T-helper 22 cell (primary cell): Measurements from ENCODE around the gene MVK.

Experiments used
- DNase-seq: peaks from one replicate; pipeline ENCODE4 v3.0.0-alpha.2; 2020; ENCODE audit warnings: low read depth

Gene MVK

DNA sequence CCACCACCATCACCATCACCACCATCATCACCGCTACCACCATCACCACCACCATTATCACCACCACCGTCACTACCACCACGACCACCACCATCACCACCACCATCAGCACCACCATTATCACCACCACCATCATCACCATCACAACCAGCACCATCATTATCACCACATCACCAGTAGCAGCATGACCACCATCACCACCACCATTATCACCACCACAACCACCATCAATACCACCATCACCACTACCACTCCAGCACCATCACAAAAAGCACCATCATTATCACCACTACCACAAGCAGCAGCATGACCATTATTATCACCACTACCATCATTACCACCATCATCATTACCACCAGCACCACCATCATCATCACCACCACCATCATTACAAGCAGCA lies 62.1 kb downstream of the MVK start:
- DNase-seq, result no peak

DNA sequence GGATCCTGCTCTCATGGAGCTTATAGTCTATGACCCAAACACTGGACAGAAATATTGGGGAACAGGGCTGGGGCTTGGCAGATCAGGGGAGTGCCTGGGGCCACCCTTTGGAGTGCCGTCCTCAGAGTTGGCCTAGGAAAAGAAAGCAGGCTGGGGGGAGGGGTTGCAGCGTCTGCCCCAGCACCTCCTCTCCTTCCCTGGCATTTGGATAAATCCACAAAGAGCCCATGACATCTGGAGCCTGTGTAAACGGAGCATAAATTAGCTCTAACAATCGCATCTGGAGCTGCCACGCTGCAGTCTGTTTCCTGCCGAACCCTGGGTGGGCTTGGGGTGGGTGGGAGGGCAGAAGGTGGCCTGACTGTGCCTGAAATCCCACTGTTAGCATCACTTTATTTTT lies 63.8 kb downstream of the MVK start:
- no peak for DNase-seq

DNA sequence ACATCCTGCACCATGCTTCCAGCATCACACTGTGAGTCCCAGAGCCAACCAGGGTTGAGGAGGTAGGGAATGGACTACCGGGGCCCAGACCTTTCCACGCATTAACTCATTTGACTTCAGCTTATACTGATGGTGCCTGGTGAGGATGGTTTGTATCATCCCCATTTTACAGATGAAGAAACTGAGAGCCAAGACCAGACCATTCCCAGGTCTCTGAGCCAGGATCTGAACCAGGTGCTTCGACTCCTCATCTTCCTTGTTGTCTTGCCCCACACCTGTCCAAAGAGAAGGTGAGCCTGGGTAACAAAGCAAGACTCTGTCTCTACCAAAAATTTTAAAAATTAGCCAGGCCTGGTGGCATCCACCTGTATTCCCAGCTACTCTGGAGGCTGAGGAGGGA lies 64.4 kb downstream of the MVK start:
- no peak for DNase-seq

DNA sequence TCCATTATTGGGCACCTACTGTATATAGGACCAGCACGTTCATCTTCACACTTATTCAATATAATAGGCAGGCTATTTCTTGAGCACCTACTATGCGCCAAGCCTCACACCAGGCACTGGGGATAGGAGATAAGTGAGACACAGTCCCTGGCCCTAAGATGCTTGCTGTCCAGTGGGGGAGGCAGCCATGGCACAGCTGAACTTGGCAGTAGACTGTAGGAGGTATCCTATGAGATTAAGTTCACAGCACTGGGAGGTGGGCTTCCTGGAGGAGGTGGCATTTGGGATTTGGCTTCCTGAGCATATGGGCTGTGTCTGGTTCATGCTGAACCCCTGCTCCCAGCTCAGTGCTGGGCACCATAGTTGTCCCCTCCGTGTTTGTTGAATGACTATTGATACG lies 65.1 kb downstream of the MVK start:
- DNase-seq, result no peak

DNA sequence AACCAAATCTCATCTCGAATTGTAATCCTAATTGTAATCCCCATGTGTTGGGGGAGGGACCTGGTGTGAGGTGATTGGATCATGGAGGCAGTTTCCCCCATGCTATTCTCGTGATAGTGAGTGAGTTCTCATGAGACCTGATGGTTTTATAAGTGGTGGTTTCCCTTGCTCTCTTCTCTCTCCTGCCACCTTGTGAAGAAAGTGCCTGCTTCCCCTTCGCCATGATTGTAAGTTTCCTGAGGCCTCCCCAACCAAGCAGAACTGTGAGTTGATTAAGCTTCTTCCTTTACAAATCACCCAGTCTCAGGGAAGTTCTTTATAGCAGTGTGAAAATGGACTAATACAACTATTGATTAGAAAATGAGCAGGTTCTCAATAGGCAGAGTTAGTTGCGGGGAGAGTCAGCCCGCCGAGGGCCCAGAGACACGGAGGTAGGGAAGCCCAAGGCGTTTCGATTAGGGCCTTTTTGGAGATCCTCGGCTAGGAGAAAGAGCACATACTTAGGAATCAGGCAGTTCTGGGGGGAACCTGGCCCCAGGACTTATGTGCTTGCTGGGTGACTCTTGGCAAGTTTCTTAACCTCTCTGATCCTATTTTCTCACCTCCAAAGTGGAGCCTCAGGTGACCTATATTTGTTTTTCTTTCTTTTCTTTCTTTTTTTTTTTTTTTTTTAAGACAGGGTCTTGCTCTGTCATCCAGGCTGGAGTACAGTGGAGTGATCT lies 65.7 kb downstream of the MVK start:
- DNase-seq, result no peak

DNA sequence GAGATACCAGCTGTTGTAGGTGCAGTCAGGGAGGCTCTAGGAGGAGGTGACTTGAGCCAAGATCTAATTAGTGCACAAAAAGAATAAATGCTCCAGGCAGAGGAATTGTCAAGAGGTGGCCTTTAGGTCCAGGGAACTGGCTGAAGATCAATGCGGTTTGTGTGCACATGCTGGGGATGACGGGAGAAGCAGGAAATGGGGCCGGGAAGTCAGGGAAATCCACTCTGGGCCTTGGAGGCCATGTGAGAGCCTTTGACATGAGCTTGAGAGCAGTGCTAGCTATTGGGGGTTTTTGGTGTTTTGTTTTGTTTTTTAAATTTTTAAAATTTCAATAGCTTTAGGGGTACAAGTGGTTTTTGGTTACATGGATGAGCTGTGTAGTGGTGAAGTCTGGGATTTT lies 67.4 kb downstream of the MVK start:
- no peak for DNase-seq

DNA sequence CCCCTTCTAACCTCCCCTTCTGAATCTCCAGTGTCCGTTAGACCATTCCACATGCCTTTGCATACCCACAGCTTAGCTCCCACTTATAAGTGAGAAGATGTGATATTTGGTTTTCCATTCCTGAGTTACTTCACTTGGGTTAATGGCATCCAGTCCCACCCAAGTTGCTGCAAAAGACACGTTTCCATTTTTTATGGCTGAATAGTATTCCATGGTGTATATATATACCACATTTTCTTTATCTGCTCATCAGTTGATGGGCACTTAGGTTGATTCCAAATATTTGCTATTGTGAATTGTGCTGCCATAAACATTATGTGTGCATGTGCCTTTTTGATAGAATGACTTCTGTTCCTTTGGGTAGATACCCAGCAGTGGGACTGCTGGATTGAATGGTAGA lies 67.8 kb downstream of the MVK start:
- DNase-seq, result no peak

DNA sequence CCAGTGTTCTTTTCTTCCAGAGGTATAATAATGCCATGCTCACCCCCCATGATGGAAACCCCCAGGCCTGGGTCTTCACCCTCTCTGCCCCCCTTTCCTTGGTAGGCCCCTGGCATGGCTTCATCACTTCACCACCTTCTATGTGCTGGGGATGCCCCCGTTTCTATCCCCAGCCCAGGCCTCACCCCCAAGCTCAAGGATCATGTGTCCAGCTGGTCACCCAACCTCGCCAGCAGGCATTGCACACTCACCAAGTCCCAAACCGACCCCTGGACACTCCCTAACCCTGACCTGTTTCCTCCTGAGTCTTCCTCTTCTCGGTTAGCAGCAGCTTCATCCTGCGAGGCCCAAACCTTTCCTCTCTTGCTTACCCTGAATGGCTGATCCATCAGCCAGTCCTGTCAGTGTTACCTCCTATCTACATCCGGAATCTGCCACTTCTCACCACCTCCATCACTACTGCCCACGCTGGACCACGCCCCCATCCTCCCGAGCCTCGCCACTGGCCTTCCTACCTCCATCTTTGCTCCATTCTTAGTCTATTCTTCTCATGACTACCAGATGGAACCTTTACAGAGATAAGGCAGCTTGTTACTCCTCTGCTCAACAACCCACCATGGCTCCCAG lies 69.0 kb downstream of the MVK start:
- DNase-seq, result no peak

DNA sequence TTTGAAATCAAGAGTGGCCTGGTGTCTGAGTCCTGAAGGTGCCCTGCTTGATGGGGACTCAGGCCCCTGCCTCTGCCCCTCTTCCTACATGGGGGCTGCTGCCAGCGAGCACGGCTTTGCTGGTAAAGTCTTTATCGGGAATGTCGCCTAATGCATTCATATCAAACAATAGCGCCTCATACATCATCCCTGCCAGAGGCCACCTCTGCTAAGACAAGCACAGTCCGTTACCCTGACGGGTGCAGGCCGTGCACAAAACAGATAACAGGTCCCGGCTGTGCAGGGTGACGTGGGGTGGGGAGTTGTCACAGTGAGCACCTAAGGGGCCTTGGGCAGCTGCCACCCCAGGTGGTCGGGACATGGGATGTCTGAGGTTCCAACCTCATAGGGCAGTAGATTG lies 71.6 kb downstream of the MVK start:
- DNase-seq, result no peak

DNA sequence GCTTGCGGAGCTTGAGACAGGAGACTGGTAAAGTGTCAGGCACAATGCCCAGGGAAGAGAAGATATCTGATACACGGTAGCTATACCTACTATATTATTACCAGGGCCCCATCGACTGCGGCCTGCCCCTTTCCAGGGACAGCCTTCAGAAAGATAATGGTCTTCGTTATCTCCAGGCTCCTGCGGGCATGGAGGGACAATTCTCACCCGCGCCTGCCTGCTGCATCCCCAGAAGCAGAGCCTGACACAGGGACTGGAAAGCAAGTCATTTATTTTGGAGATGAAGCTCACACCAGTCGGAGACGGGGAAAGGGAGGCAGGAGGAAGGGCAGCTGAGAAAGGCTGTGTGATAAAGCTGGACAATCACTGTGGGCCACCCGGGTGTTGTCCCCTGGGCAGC lies 72.1 kb downstream of the MVK start:
- no peak for DNase-seq
